Left lung (tissue), 10 donors: ENCODE results near the gene ZNF337. TPM values are rescaled to one million over a fixed set of nuclear protein-coding genes. Genes with fewer than 3 reads are reported as not detected.
"Not testable (repeated sequence)": the region's sequence is repeated elsewhere in the genome, so short reads cannot be mapped to it uniquely, and the experiment has no call there.

Experiments used
- ATAC-seq: fragments of 200-7000 bp; cut with Tn5 transposase; one replicate; pipeline ENCODE4 v1.9.1; 2020; ENCODE audit warnings: moderate library complexity
- DNase-seq, 4 donors: peaks; one replicate each; pipeline ENCODE4 v3.0.0-alpha.2; 2013 to 2020
- H3K27ac ChIP-seq, 2 donors: fragments of 200-600 bp; sonication (generic) in 1 of 2; one replicate each; pipeline versions ENCODE4 v1.5.0 to v1.8.0; 2020 to 2021
- H3K27me3 ChIP-seq, 2 donors: fragments of 200-600 bp; sonication (generic) in 1 of 2; one replicate each; pipeline versions ENCODE4 v1.5.0 to v1.8.0; 2020 to 2021
- H3K36me3 ChIP-seq, 2 donors: fragments of 200-600 bp; sonication (generic) in 1 of 2; one replicate each; pipeline versions ENCODE4 v1.5.0 to v1.8.0; 2020 to 2021
- H3K4me1 ChIP-seq, 2 donors: fragments of 200-600 bp; one replicate each; pipeline ENCODE4 v1.8.0; 2021
- H3K4me3 ChIP-seq, 2 donors: fragments of 200-600 bp; sonication (generic) in 1 of 2; one replicate each; pipeline versions ENCODE4 v1.5.0 to v1.8.0; 2020 to 2021; ENCODE audit warnings: mild to moderate bottlenecking in 1 of 2
- H3K9me3 ChIP-seq, 2 donors: fragments of 200-600 bp; sonication (generic) in 1 of 2; one replicate each; pipeline versions ENCODE4 v1.5.0 to v1.8.0; 2020 to 2021
- CTCF ChIP-seq, 2 donors: fragments of 200-600 bp; sonication (generic) in 1 of 2; IDR thresholded peaks; one replicate each; pipeline versions ENCODE4 v1.5.0 to v1.8.0; 2021; ENCODE audit warnings: antibody characterized with exemption in 2 of 2
- intact Hi-C, 2 donors: fragments of 100-400 bp; cut with DNase I; formaldehyde crosslinking; loops; one replicate each; pipeline versions ENCODE4 v1.11.2 to v1.14.2; 2022
- polyA plus RNA-seq, 6 donors: library from polyadenylated mRNA; unstranded; fragments of 120-200 nt; gene quantifications; one replicate each; pipeline ENCODE4 v1.2.1, GENCODE V29; 2013; ENCODE audit not compliant: insufficient read length in 6 of 6
- total RNA-seq, 2 donors: library from RNA; stranded (reverse); fragmentation: NEBNext Ultra II Directional; extraction: Animal tissue kit (Norgen Biotek cat#: 25700); gene quantifications; one replicate each; pipeline ENCODE4 v1.2.1, GENCODE V29; 2021
- donor health status: DM: no; HTN: yes; CAD: no.
- donor health status: DM: no; HTN: no; CAD: no.

Gene ZNF337
- total and polyA plus RNA-seq, 8 donors: 9.5 to 58.3 (median 49.8) TPM

GRCh38 chr20:25672659-25673235, 23.9 kb downstream of the ZNF337 start:
- Histone ChIP-seq H3K27me3 (no peaks in the 10 kb centered on the region), H3K9me3 (no peaks in the 10 kb centered on the region), H3K27ac (no peak overlapping the region), H3K4me3 (no peak overlapping the region), H3K36me3 (peaks cover 0 to 52% of the 10 kb centered on the region in 2 donors), H3K4me1 (no peaks in the 10 kb centered on the region)
- intact Hi-C loops: no loop called here
- ATAC-seq (no peak), DNase-seq (no peak)
- no peak for TF ChIP-seq CTCF (IDR thresholded peaks at IDR 0.05)

- TF ChIP-seq CTCF (IDR thresholded peaks at IDR 0.05): no peak
- H3K4me3 ChIP-seq: no peak overlapping the region
- ATAC-seq (peak; percentile 34), DNase-seq (no peak)
- no peaks in the 10 kb centered on the region for H3K9me3 ChIP-seq
- no peak overlapping the region for H3K27ac ChIP-seq
- H3K36me3 ChIP-seq: peaks cover 0 to 24% of the 10 kb centered on the region in 2 donors
- intact Hi-C loops: no loop called here
- H3K4me1 ChIP-seq: no peaks in the 10 kb centered on the region
- H3K27me3 ChIP-seq: no peaks in the 10 kb centered on the region
Measured at GRCh38 chr20:25669826-25670422, 26.7 kb downstream of the ZNF337 start.

- Histone ChIP-seq H3K36me3 (peaks cover 0 to 9% of the 10 kb centered on the region in 2 donors), H3K4me1 (no peaks in the 10 kb centered on the region), H3K4me3 (no peak overlapping the region), H3K27ac (no peak overlapping the region), H3K27me3 (no peaks in the 10 kb centered on the region), H3K9me3 (no peaks in the 10 kb centered on the region)
- TF ChIP-seq CTCF (IDR thresholded peaks at IDR 0.05): no peak
- intact Hi-C loops: no loop called here
- no peak for DNase-seq
- no peak for ATAC-seq
Measured at GRCh38 chr20:25668446-25668845, 28.2 kb downstream of the ZNF337 start.

- TF ChIP-seq CTCF (IDR thresholded peaks at IDR 0.05): no peak
- no peaks in the 10 kb centered on the region for H3K27me3 ChIP-seq
- no peak for ATAC-seq
- no peaks in the 10 kb centered on the region for H3K36me3 ChIP-seq
- intact Hi-C loops: no loop called here
- H3K9me3 ChIP-seq: no peaks in the 10 kb centered on the region
- H3K27ac ChIP-seq: no peak overlapping the region
- no peak for DNase-seq
- H3K4me1 ChIP-seq: no peaks in the 10 kb centered on the region
- no peak overlapping the region for H3K4me3 ChIP-seq
Measured at GRCh38 chr20:25659999-25660398, 36.7 kb downstream of the ZNF337 start.

GRCh38 chr20:25654487-25654886, 42.2 kb downstream of the ZNF337 start:
- H3K9me3 ChIP-seq: no peaks in the 10 kb centered on the region
- intact Hi-C loops: no loop called here
- DNase-seq (no peak), ATAC-seq (no peak)
- no peak overlapping the region for H3K27ac ChIP-seq
- H3K36me3 ChIP-seq: no peaks in the 10 kb centered on the region
- H3K27me3 ChIP-seq: no peaks in the 10 kb centered on the region
- no peaks in the 10 kb centered on the region for H3K4me1 ChIP-seq
- TF ChIP-seq CTCF (IDR thresholded peaks at IDR 0.05): no peak
- H3K4me3 ChIP-seq: no peak overlapping the region

GRCh38 chr20:25652866-25653265, 43.8 kb downstream of the ZNF337 start:
- H3K4me1 ChIP-seq, H3K9me3 ChIP-seq, ATAC-seq, H3K27ac ChIP-seq, H3K27me3 ChIP-seq, intact Hi-C loops, H3K4me3 ChIP-seq, DNase-seq, H3K36me3 ChIP-seq: not testable (repeated sequence)
